Measurements from ENCODE around the gene POLRMT.
"Not testable (repeated sequence)": the region's sequence is repeated elsewhere in the genome, so short reads cannot be mapped to it uniquely, and the experiment has no call there.

POLRMT gene

GRCh38 chr19:609004-609346 is 24.4 kb downstream of the POLRMT start:
- no peak for DNase-seq (ENCODE audit: low read depth, low spot score)
- H3K4me1 ChIP-seq (ENCODE audit: control insufficient read depth, insufficient read depth, low read length) = no peaks in the 10 kb centered on the region
- H3K9me3 ChIP-seq (ENCODE audit: control insufficient read depth, insufficient read depth, low read length) = 0 out of 2 replicates have a peak, but pooled peaks cover 2% of the 10 kb centered on the region
- no peak overlapping the region for H3K4me3 ChIP-seq (ENCODE audit: low read length)
- no peaks in the 10 kb centered on the region for H3K36me3 ChIP-seq (ENCODE audit: control insufficient read depth, insufficient read depth, low read length)
- H3K27ac ChIP-seq (ENCODE audit: low read length) = no peak overlapping the region
- H3K27me3 ChIP-seq (ENCODE audit: control insufficient read depth, insufficient read depth, low read length) = no peaks in the 10 kb centered on the region
- no CpG with 5 or more reads among the region's 22 CpGs for WGBS (ENCODE audit: insufficient coverage, insufficient read length)

DNA sequence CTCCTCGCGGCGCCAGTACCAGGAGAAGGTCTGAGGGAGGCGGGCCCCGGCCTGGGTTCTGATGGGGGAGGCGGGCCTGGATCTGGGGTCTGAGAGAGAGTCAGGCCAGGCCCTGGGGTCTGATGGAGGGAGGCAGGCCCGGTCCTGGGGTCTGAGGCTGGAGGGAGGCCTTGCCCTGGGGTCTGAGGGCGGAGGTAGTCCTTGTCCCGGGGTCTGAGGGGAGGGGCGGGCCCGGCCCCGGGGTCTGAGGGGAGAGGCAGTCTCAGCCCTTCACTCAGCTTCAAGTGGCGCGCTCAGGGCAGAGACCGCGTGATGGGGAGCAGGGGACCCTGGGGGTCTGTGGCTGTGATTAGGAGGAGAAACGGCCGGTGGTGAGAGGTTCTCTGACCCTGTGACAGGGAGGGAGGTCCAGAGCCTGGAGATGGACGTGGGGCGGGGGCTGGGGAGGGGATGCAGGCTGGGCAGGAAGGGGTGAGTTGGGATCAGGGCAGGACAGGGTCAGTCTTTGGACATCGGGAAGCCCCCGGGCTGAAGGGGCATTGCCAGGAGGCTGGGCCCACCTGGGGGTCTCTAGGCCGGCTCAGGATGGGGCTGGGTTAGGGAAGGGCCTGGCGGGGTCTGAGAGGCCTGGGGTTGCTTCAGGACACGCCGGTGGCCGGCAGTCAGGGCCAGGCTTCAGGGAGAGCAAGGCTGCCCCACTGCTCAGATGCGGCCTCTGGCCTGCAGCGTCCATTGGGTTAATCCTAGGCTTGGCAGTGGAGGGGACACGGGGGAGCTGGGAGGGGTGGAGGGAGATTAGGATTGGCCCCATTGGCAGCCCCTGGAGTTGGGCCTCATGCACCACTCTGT is 25.0 kb downstream of the POLRMT start:
- Histone ChIP-seq H3K4me3 (ENCODE audit: low read length) (no peak overlapping the region), H3K9me3 (ENCODE audit: control insufficient read depth, insufficient read depth, low read length) (0 out of 2 replicates have a peak, but pooled peaks cover 2% of the 10 kb centered on the region), H3K27ac (ENCODE audit: low read length) (no peak overlapping the region), H3K36me3 (ENCODE audit: control insufficient read depth, insufficient read depth, low read length) (no peaks in the 10 kb centered on the region), H3K27me3 (ENCODE audit: control insufficient read depth, insufficient read depth, low read length) (no peaks in the 10 kb centered on the region), H3K4me1 (ENCODE audit: control insufficient read depth, insufficient read depth, low read length) (no peaks in the 10 kb centered on the region)
- no CpG with 5 or more reads among the region's 30 CpGs for WGBS (ENCODE audit: insufficient coverage, insufficient read length)
- no peak for DNase-seq (ENCODE audit: low read depth, low spot score)

DNA sequence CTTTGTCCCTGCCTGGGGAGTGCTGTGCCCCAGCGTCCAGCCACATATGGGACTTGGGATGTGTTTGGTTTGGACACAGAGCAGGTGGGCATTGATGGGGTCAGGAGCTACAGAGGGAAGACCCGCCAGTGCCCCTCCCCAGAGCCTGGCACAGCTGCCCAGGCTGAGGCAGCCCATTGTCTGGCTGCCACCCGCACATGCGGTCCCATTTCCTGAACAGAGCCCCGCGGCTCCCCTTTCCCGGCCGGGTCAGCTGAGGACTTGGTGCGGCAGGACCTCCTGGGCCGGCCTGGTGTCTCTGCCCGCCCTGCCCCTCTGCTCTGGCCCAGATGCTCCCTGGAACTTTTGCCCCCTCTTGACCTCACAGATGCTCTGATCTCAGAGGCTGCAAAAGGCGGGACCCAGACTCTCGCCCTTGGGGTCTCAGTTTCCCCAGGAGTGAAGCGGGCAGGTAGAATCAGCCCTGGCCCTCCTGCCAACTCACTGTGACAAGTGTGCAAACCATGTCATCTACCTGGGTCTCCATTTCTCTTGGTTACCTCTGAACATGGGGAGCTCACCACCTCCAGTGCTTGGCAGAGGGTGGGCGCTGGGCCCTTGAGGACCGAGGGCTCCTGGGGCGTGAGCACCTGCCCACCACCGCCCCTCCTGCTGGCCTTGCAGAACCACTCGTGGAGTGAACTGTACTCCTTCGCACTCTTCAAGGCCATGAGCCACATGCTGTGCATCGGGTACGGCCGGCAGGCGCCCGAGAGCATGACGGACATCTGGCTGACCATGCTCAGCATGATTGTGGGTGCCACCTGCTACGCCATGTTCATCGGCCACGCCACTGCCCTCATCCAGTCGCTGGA is 25.8 kb downstream of the POLRMT start:
- no CpG with 5 or more reads among the region's 30 CpGs for WGBS (ENCODE audit: insufficient coverage, insufficient read length)

DNA sequence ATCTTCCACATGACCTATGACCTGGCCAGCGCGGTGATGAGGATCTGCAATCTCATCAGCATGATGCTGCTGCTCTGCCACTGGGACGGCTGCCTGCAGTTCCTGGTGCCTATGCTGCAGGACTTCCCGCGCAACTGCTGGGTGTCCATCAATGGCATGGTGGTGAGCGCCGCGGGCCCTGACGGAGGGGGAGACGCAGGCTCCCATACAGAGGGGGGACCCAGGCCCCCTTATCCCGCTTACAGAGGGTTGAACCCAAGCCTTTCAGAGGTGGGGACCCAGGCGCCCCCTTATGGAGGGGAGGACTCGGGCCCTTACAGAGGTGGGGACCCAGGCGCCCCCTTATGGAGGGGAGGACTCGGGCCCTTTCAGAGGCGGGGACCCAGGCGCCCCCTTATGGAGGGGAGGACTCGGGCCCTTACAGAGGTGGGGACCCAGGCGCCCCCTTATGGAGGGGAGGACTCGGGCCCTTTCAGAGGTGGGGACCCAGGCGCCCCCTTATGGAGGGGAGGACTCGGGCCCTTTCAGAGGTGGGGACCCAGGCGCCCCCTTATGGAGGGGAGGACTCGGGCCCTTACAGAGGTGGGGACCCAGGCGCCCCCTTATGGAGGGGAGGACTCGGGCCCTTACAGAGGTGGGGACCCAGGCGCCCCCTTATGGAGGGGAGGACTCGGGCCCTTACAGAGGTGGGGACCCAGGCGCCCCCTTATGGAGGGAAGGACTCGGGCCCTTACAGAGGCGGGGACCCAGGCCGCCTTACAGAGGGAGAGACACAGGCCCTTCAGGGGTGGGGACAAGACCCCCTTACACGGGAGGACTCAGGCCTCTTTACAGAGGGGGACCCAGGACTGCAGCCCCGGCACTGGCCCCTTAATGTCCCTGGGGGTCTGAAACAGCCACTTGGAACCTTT is 28.0 kb downstream of the POLRMT start:
- not testable (repeated sequence) for H3K4me1 ChIP-seq (ENCODE audit: control insufficient read depth, insufficient read depth, low read length); H3K4me3 ChIP-seq (ENCODE audit: low read length); H3K9me3 ChIP-seq (ENCODE audit: control insufficient read depth, insufficient read depth, low read length); H3K36me3 ChIP-seq (ENCODE audit: control insufficient read depth, insufficient read depth, low read length); H3K27me3 ChIP-seq (ENCODE audit: control insufficient read depth, insufficient read depth, low read length); DNase-seq (ENCODE audit: low read depth, low spot score); H3K27ac ChIP-seq (ENCODE audit: low read length)
- no CpG with 5 or more reads among the region's 34 CpGs for WGBS (ENCODE audit: insufficient coverage, insufficient read length)

More for the DNA sequence above, 25.8 kb downstream of the POLRMT start:
- H3K4me1 ChIP-seq (ENCODE audit: control insufficient read depth, insufficient read depth, low read length) = no peaks in the 10 kb centered on the region
- H3K36me3 ChIP-seq (ENCODE audit: control insufficient read depth, insufficient read depth, low read length) = no peaks in the 10 kb centered on the region; the same call in 1 of the 2 replicates
- no peak overlapping the region for H3K27ac ChIP-seq (ENCODE audit: low read length)
- H3K27me3 ChIP-seq (ENCODE audit: control insufficient read depth, insufficient read depth, low read length) = no peaks in the 10 kb centered on the region
- no peak for DNase-seq (ENCODE audit: low read depth, low spot score)
- H3K9me3 ChIP-seq (ENCODE audit: control insufficient read depth, insufficient read depth, low read length) = 0 out of 2 replicates have a peak, but pooled peaks cover 2% of the 10 kb centered on the region
- no peak overlapping the region for H3K4me3 ChIP-seq (ENCODE audit: low read length)

GRCh38 chr19:604355-604754 is 29.0 kb downstream of the POLRMT start:
- H3K36me3 ChIP-seq (ENCODE audit: control insufficient read depth, insufficient read depth, low read length) = no peaks in the 10 kb centered on the region; the same call in 1 of the 2 replicates
- no peaks in the 10 kb centered on the region for H3K27me3 ChIP-seq (ENCODE audit: control insufficient read depth, insufficient read depth, low read length)
- no peak overlapping the region for H3K4me3 ChIP-seq (ENCODE audit: low read length)
- no peak for DNase-seq (ENCODE audit: low read depth, low spot score)
- no peaks in the 10 kb centered on the region for H3K4me1 ChIP-seq (ENCODE audit: control insufficient read depth, insufficient read depth, low read length)
- H3K27ac ChIP-seq (ENCODE audit: low read length) = no peak overlapping the region
- WGBS (ENCODE audit: insufficient coverage, insufficient read length) = no CpG with 5 or more reads among the region's 11 CpGs
- 0 out of 2 replicates have a peak, but pooled peaks cover 2% of the 10 kb centered on the region for H3K9me3 ChIP-seq (ENCODE audit: control insufficient read depth, insufficient read depth, low read length)

DNA sequence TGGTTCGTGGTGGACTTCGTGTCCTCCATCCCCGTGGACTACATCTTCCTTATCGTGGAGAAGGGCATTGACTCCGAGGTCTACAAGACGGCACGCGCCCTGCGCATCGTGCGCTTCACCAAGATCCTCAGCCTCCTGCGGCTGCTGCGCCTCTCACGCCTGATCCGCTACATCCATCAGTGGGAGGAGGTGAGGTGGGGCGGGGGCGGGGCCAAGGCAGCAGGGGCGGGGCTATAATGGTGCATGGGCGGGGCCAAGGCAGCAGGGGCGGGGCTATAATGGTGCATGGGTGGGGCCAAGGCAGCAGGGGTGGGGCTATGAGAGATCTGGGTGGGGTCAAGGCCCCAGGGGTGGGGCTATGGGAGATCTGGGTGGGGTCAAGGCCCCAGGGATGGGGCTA is 29.6 kb downstream of the POLRMT start:
- not testable (repeated sequence) for H3K9me3 ChIP-seq (ENCODE audit: control insufficient read depth, insufficient read depth, low read length); H3K4me3 ChIP-seq (ENCODE audit: low read length); H3K36me3 ChIP-seq (ENCODE audit: control insufficient read depth, insufficient read depth, low read length); H3K27me3 ChIP-seq (ENCODE audit: control insufficient read depth, insufficient read depth, low read length); H3K4me1 ChIP-seq (ENCODE audit: control insufficient read depth, insufficient read depth, low read length); DNase-seq (ENCODE audit: low read depth, low spot score); H3K27ac ChIP-seq (ENCODE audit: low read length)
- WGBS (ENCODE audit: insufficient coverage, insufficient read length) = no CpG with 5 or more reads among the region's 20 CpGs

DNA sequence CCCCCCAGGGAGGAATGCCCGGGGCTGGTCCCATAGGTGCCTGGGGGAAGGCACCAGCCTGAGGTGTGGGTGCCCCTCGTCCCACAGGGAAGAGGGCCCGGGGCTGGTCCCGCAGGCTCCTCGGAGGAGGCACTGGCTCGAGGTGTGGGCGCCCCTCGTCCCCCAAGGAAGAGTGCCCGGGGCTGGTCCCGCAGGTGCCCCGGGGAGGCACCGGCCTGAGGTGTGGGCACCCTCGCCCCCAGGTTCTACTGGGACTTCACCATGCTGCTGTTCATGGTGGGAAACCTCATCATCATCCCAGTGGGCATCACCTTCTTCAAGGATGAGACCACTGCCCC is 30.1 kb downstream of the POLRMT start:
- not testable (repeated sequence) for H3K36me3 ChIP-seq (ENCODE audit: control insufficient read depth, insufficient read depth, low read length); H3K9me3 ChIP-seq (ENCODE audit: control insufficient read depth, insufficient read depth, low read length); H3K27ac ChIP-seq (ENCODE audit: low read length); H3K4me3 ChIP-seq (ENCODE audit: low read length); H3K4me1 ChIP-seq (ENCODE audit: control insufficient read depth, insufficient read depth, low read length); H3K27me3 ChIP-seq (ENCODE audit: control insufficient read depth, insufficient read depth, low read length); DNase-seq (ENCODE audit: low read depth, low spot score)
- WGBS (ENCODE audit: insufficient coverage, insufficient read length) = no CpG with 5 or more reads among the region's 13 CpGs

- Histone ChIP-seq H3K27ac (ENCODE audit: low read length) (no peak overlapping the region), H3K9me3 (ENCODE audit: control insufficient read depth, insufficient read depth, low read length) (0 out of 2 replicates have a peak, but pooled peaks cover 2% of the 10 kb centered on the region), H3K36me3 (ENCODE audit: control insufficient read depth, insufficient read depth, low read length) (no peaks in the 10 kb centered on the region; the same call in 1 of the 2 replicates), H3K4me1 (ENCODE audit: control insufficient read depth, insufficient read depth, low read length) (no peaks in the 10 kb centered on the region), H3K4me3 (ENCODE audit: low read length) (no peak overlapping the region), H3K27me3 (ENCODE audit: control insufficient read depth, insufficient read depth, low read length) (no peaks in the 10 kb centered on the region)
- no CpG with 5 or more reads among the region's 35 CpGs for WGBS (ENCODE audit: insufficient coverage, insufficient read length)
- DNase-seq (ENCODE audit: low read depth, low spot score) = no peak
These were observed 30.7 kb downstream of the POLRMT start for GRCh38 chr19:602391-603301.

- WGBS (ENCODE audit: insufficient coverage, insufficient read length) = no CpG with 5 or more reads among the region's 25 CpGs
- H3K4me3 ChIP-seq (ENCODE audit: low read length) = no peak overlapping the region
These were observed 31.5 kb downstream of the POLRMT start for GRCh38 chr19:601790-602189.

More at GRCh38 chr19:601790-602189, 31.5 kb downstream of the POLRMT start:
- no peaks in the 10 kb centered on the region for H3K27me3 ChIP-seq (ENCODE audit: control insufficient read depth, insufficient read depth, low read length)
- 0 out of 2 replicates have a peak, but pooled peaks cover 2% of the 10 kb centered on the region for H3K9me3 ChIP-seq (ENCODE audit: control insufficient read depth, insufficient read depth, low read length)
- no peak for DNase-seq (ENCODE audit: low read depth, low spot score)
- no peaks in the 10 kb centered on the region; the same call in 1 of the 2 replicates for H3K36me3 ChIP-seq (ENCODE audit: control insufficient read depth, insufficient read depth, low read length)
- no peak overlapping the region for H3K27ac ChIP-seq (ENCODE audit: low read length)
- no peaks in the 10 kb centered on the region for H3K4me1 ChIP-seq (ENCODE audit: control insufficient read depth, insufficient read depth, low read length)

Measured in iPS DF 6.9 (cell line).